Measurements from ENCODE around the gene DAB2IP.

The DAB2IP gene

DNA sequence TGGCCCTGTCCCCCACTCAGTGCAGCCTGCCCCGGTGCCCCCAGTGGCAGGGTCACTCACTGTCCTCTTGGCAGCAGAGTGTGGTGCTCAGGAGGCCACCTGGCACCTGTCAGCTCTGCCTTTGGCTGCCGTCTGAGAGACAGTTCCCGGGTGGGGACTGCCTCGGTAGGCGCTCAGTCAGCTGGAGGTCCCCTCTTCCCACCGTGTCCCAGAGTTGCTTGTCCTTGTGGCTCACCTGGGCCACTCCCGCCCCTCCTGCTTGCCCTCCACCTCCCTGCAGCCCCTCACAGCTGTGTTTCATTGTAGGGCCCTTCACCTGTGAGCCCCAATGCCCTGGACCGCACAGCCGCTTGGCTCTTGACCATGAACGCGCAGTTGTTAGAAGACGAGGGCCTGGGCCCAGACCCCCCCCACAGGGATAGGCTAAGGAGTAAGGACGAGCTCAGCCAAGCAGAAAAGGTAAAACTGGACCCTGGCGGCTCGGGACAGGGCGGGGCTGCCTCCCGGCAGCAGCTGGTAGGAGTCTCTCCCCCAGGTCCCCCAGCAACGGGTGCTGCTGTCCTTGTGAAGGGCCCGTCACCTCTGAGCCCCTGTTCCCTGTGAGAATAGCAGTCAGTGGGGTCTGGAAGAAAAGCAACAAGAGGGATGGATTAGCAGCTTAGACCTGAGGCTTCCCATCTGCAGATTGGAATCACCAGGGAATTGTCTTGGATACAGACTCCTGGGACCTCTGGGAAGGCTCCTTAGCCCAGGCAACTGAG lies 122.7 kb downstream of the DAB2IP start:
- H3K36me3 ChIP-seq (ENCODE audit: low read length) = no peaks in the 10 kb centered on the region

GRCh38 chr9:121774715-121775613 lies 123.5 kb downstream of the DAB2IP start:
- Histone ChIP-seq H3K4me2 (ENCODE audit: low read depth, low read length, poor library complexity, severe bottlenecking) (no peak overlapping the region), H3K27ac (ENCODE audit: low read depth, low read length) (no peak overlapping the region), H2AFZ (ENCODE audit: low read depth, low read length, severe bottlenecking) (no peak overlapping the region), H3F3A (ENCODE audit: insufficient read depth) (no peaks in the 10 kb centered on the region), H3K27me3 (ENCODE audit: low read length) (no peaks in the 10 kb centered on the region), H4K20me1 (ENCODE audit: low read depth, low read length) (no peaks in the 10 kb centered on the region), H3K79me2 (ENCODE audit: insufficient read depth, low read length) (no peaks in the 10 kb centered on the region), H3K9ac (ENCODE audit: low read length) (no peak overlapping the region), H3K9me3 (ENCODE audit: insufficient read depth, low read length) (no peaks in the 10 kb centered on the region), H3K9me2 (replicated peaks; ENCODE audit: insufficient read depth, low read length) (no peaks in the 10 kb centered on the region), H3K4me3 (ENCODE audit: insufficient read depth, low read length, poor library complexity, severe bottlenecking) (no peak overlapping the region), H3K36me3 (ENCODE audit: low read length) (no peaks in the 10 kb centered on the region)
- TF ChIP-seq CTCF (IDR thresholded peaks at IDR 0.05; ENCODE audit: insufficient read depth, low read length, poor library complexity, severe bottlenecking) (no peak), EZH2phosphoT487 (conservative IDR thresholded peaks at IDR 0.05; ENCODE audit: low read length) (no peak)

More for the DNA sequence above, 122.7 kb downstream of the DAB2IP start:
- Histone ChIP-seq H3K9me3 (ENCODE audit: insufficient read depth, low read length) (no peaks in the 10 kb centered on the region), H3K9me2 (replicated peaks; ENCODE audit: insufficient read depth, low read length) (no peaks in the 10 kb centered on the region), H3K79me2 (ENCODE audit: insufficient read depth, low read length) (no peaks in the 10 kb centered on the region), H2AFZ (ENCODE audit: low read depth, low read length, severe bottlenecking) (no peak overlapping the region), H4K20me1 (ENCODE audit: low read depth, low read length) (no peaks in the 10 kb centered on the region), H3K4me3 (ENCODE audit: insufficient read depth, low read length, poor library complexity, severe bottlenecking) (no peak overlapping the region), H3K9ac (ENCODE audit: low read length) (no peak overlapping the region), H3K27ac (ENCODE audit: low read depth, low read length) (no peak overlapping the region), H3K4me2 (ENCODE audit: low read depth, low read length, poor library complexity, severe bottlenecking) (no peak overlapping the region), H3F3A (ENCODE audit: insufficient read depth) (no peaks in the 10 kb centered on the region), H3K27me3 (ENCODE audit: low read length) (no peaks in the 10 kb centered on the region)
- TF ChIP-seq EZH2phosphoT487 (conservative IDR thresholded peaks at IDR 0.05; ENCODE audit: low read length) = no peak
- TF ChIP-seq CTCF (IDR thresholded peaks at IDR 0.05; ENCODE audit: insufficient read depth, low read length, poor library complexity, severe bottlenecking) = no peak

GRCh38 chr9:121776001-121776738 lies 124.7 kb downstream of the DAB2IP start:
- Histone ChIP-seq H2AFZ (ENCODE audit: low read depth, low read length, severe bottlenecking) (no peak overlapping the region), H3K79me2 (ENCODE audit: insufficient read depth, low read length) (no peaks in the 10 kb centered on the region), H4K20me1 (ENCODE audit: low read depth, low read length) (no peaks in the 10 kb centered on the region), H3K4me2 (ENCODE audit: low read depth, low read length, poor library complexity, severe bottlenecking) (no peak overlapping the region), H3K27ac (ENCODE audit: low read depth, low read length) (no peak overlapping the region), H3F3A (ENCODE audit: insufficient read depth) (no peaks in the 10 kb centered on the region), H3K9ac (ENCODE audit: low read length) (no peak overlapping the region), H3K27me3 (ENCODE audit: low read length) (no peaks in the 10 kb centered on the region), H3K9me2 (replicated peaks; ENCODE audit: insufficient read depth, low read length) (no peaks in the 10 kb centered on the region), H3K9me3 (ENCODE audit: insufficient read depth, low read length) (no peaks in the 10 kb centered on the region), H3K4me3 (ENCODE audit: insufficient read depth, low read length, poor library complexity, severe bottlenecking) (no peak overlapping the region), H3K36me3 (ENCODE audit: low read length) (no peaks in the 10 kb centered on the region)
- TF ChIP-seq EZH2phosphoT487 (conservative IDR thresholded peaks at IDR 0.05; ENCODE audit: low read length) = no peak
- TF ChIP-seq CTCF (IDR thresholded peaks at IDR 0.05; ENCODE audit: insufficient read depth, low read length, poor library complexity, severe bottlenecking) = no peak
